GM18511 (cell line): ENCODE data around the gene ITGB2.

Experiments
- ATAC-seq: cut with Tn5 transposase; IDR thresholded peaks from one replicate; pipeline ENCODE4 v1.9.1; 2021; ENCODE audit warnings: mild to moderate bottlenecking, moderate library complexity; ENCODE audit not compliant: unreplicated experiment

Gene ITGB2

GRCh38 chr21:44871576-44872269 lies 49.0 kb downstream of the ITGB2 start:
- no peak for ATAC-seq

- no peak for ATAC-seq
Observed at GRCh38 chr21:44870748-44871495, 49.8 kb downstream of the ITGB2 start.

- ATAC-seq, result no peak
Observed at GRCh38 chr21:44869781-44870747, 50.6 kb downstream of the ITGB2 start.

GRCh38 chr21:44868707-44869106 lies 52.0 kb downstream of the ITGB2 start:
- ATAC-seq, result no peak

GRCh38 chr21:44867999-44868700 lies 52.5 kb downstream of the ITGB2 start:
- ATAC-seq, result no peak

GRCh38 chr21:44867464-44867863 lies 53.2 kb downstream of the ITGB2 start:
- ATAC-seq, result no peak

GRCh38 chr21:44866780-44867179 lies 53.9 kb downstream of the ITGB2 start:
- ATAC-seq, result no peak

- no peak for ATAC-seq
Observed at GRCh38 chr21:44865561-44866280, 55.0 kb downstream of the ITGB2 start.

- no peak for ATAC-seq
Observed at GRCh38 chr21:44862869-44863685, 57.6 kb downstream of the ITGB2 start.

- ATAC-seq, result no peak
Observed at GRCh38 chr21:44858791-44859190, 61.9 kb downstream of the ITGB2 start.

GRCh38 chr21:44858291-44858690 lies 62.4 kb downstream of the ITGB2 start:
- no peak for ATAC-seq

GRCh38 chr21:44857127-44857892 lies 63.4 kb downstream of the ITGB2 start:
- ATAC-seq, result no peak

GRCh38 chr21:44856131-44856530 lies 64.6 kb downstream of the ITGB2 start:
- ATAC-seq, result no peak

GRCh38 chr21:44855572-44855971 lies 65.1 kb downstream of the ITGB2 start:
- no peak for ATAC-seq

- ATAC-seq, result no peak
Observed at GRCh38 chr21:44854664-44855446, 65.8 kb downstream of the ITGB2 start.

GRCh38 chr21:44854391-44854663 lies 66.4 kb downstream of the ITGB2 start:
- no peak for ATAC-seq

- ATAC-seq, result no peak
Observed at GRCh38 chr21:44853601-44854390, 66.9 kb downstream of the ITGB2 start.
